GM23338 (cell line): ENCODE results near the gene SMCR8. TPM values are rescaled to one million over a fixed set of nuclear protein-coding genes. Genes with fewer than 3 reads are reported as not detected.

Source experiments
- ATAC-seq: fragments of 200-7000 bp; cut with Tn5 transposase; 3 replicates; pipeline ENCODE4 v1.9.1; 2020
- DNase-seq: peaks from one replicate; pipeline ENCODE4 v3.0.0-alpha.2; 2015; ENCODE audit warnings: low spot score
- H2AFZ ChIP-seq: fragments of 200-600 bp; sonication (generic); 2 replicates; pipeline ENCODE4 v1.8.0; 2016; ENCODE audit warnings: antibody characterized with exemption, mild to moderate bottlenecking, moderate library complexity
- H3F3A ChIP-seq: fragments of 200-600 bp; sonication (generic); replicated peaks from 2 replicates; pipeline ENCODE4 v1.8.0; 2017; ENCODE audit warnings: antibody characterized with exemption, mixed run types, low read depth
- H3K27ac ChIP-seq: fragments of 200-600 bp; sonication (generic); 2 replicates; pipeline ENCODE4 v1.6.1; 2016; ENCODE audit warnings: low read depth
- H3K27me3 ChIP-seq: fragments of 200-600 bp; sonication (generic); 2 replicates; pipeline ENCODE4 v1.8.0; 2016; ENCODE audit warnings: mild to moderate bottlenecking, mixed run types, moderate library complexity; ENCODE audit not compliant: insufficient read depth
- H3K36me3 ChIP-seq: fragments of 200-600 bp; sonication (generic); 2 replicates; pipeline ENCODE4 v1.8.0; 2016; ENCODE audit warnings: mild to moderate bottlenecking; ENCODE audit not compliant: insufficient read depth
- H3K4me1 ChIP-seq: fragments of 200-600 bp; sonication (generic); 2 replicates; pipeline ENCODE4 v1.8.0; 2016; ENCODE audit warnings: mild to moderate bottlenecking, moderate library complexity; ENCODE audit not compliant: insufficient read depth
- H3K4me2 ChIP-seq: fragments of 200-600 bp; sonication (generic); 2 replicates; pipeline ENCODE4 v1.7.1; 2017; ENCODE audit warnings: mixed run types
- H3K4me3 ChIP-seq: fragments of 200-600 bp; sonication (generic); 2 replicates; pipeline ENCODE4 v1.6.1; 2016; ENCODE audit warnings: mixed run types
- H3K79me2 ChIP-seq: fragments of 200-600 bp; sonication (generic); replicated peaks from 2 replicates; pipeline ENCODE4 v1.8.0; 2017; ENCODE audit warnings: mild to moderate bottlenecking; ENCODE audit not compliant: insufficient read depth
- H3K9me2 ChIP-seq: fragments of 200-600 bp; sonication (generic); 2 replicates; pipeline ENCODE4 v1.8.0; 2017; ENCODE audit not compliant: insufficient read depth
- H4K20me1 ChIP-seq: fragments of 200-600 bp; sonication (generic); replicated peaks from 2 replicates; pipeline ENCODE4 v1.8.0; 2017; ENCODE audit warnings: mild to moderate bottlenecking; ENCODE audit not compliant: insufficient read depth
- H3K27ac Mint-ChIP-seq: 2 replicates; pipeline ENCODE4 v1.8.0; 2020; ENCODE audit warnings: inconsistent platforms, mild to moderate bottlenecking, moderate library complexity, mixed read lengths
- H3K27me3 Mint-ChIP-seq: 3 replicates; pipeline ENCODE4 v1.8.0; 2022; ENCODE audit warnings: low read depth, mild to moderate bottlenecking, moderate library complexity, mixed read lengths, inconsistent platforms; ENCODE audit not compliant: insufficient read depth, poor library complexity
- H3K36me3 Mint-ChIP-seq: 3 replicates; pipeline ENCODE4 v1.8.0; 2021; ENCODE audit warnings: low read depth, mild to moderate bottlenecking, inconsistent platforms, moderate library complexity, mixed read lengths
- H3K4me1 Mint-ChIP-seq: 3 replicates; pipeline ENCODE4 v1.8.0; 2020; ENCODE audit warnings: mild to moderate bottlenecking, inconsistent platforms, mixed read lengths
- H3K4me3 Mint-ChIP-seq: 3 replicates; pipeline ENCODE4 v1.8.0; 2021; ENCODE audit warnings: moderate library complexity, mild to moderate bottlenecking, inconsistent platforms, mixed read lengths
- H3K9me3 Mint-ChIP-seq: 3 replicates; pipeline ENCODE4 v1.8.0; 2020; ENCODE audit warnings: moderate library complexity, mild to moderate bottlenecking, inconsistent platforms, mixed read lengths
- CREB1 ChIP-seq: fragments of 250-450 bp; sonication (Bioruptor Pico); IDR thresholded peaks from 2 replicates; pipeline ENCODE4 v1.5.0; 2020; ENCODE audit warnings: low read depth, mild to moderate bottlenecking, moderate library complexity
- EZH2 ChIP-seq: fragments of 200-600 bp; sonication (generic); IDR thresholded peaks from one replicate; pipeline ENCODE4 v1.8.0; 2017; ENCODE audit warnings: antibody characterized with exemption, mild to moderate bottlenecking, low read depth; ENCODE audit not compliant: unreplicated experiment
- EZH2phosphoT487 ChIP-seq: fragments of 200-600 bp; sonication (generic); IDR thresholded peaks from one replicate; pipeline ENCODE4 v1.8.1; 2018; ENCODE audit warnings: antibody characterized with exemption; ENCODE audit not compliant: unreplicated experiment
- JUNB ChIP-seq: IDR thresholded peaks from one replicate; pipeline ENCODE4 v1.6.1; 2016; ENCODE audit warnings: antibody characterized with exemption; ENCODE audit not compliant: unreplicated experiment
- POLR2AphosphoS5 ChIP-seq: IDR thresholded peaks from 2 replicates; pipeline ENCODE4 v1.6.1; 2016; ENCODE audit warnings: antibody characterized with exemption, low read depth
- STAT1 ChIP-seq: IDR thresholded peaks from one replicate; pipeline ENCODE4 v1.6.1; 2016; ENCODE audit warnings: antibody characterized with exemption; ENCODE audit not compliant: unreplicated experiment
- ZNF114 ChIP-seq: fragments of 250-450 bp; sonication (Bioruptor Pico); IDR thresholded peaks from 2 replicates; pipeline ENCODE4 v1.5.0; 2020; ENCODE audit warnings: mild to moderate bottlenecking, moderate library complexity
- ZNF331 ChIP-seq: fragments of 250-450 bp; sonication (Bioruptor Pico); IDR thresholded peaks from 2 replicates; pipeline ENCODE4 v1.5.0; 2020; ENCODE audit warnings: low read depth, mild to moderate bottlenecking, moderate library complexity
- ZNF462 ChIP-seq: fragments of 250-450 bp; sonication (Bioruptor Pico); IDR thresholded peaks from 2 replicates; pipeline ENCODE4 v1.5.0; 2020; ENCODE audit warnings: mild to moderate bottlenecking, moderate library complexity
- polyA plus RNA-seq: library from polyadenylated mRNA; unstranded; fragments of >200 nt; fragmentation: Nextera tagmentation; extraction: Ambion mirVana; gene quantifications from 2 replicates; pipeline ENCODE4 v1.2.1, GENCODE V29; 2016
- total RNA-seq: library from RNA; depleted of rRNA; stranded (reverse); fragments of >200 nt; shearing (Covaris generic); gene quantifications from 2 replicates; pipeline ENCODE4 v1.2.3, GENCODE V29; 2014
- TF ChIP-seq, protein P1 (sequence below): IDR thresholded peaks from one replicate; pipeline ENCODE4 v1.6.1; 2018; ENCODE audit warnings: antibody characterized with exemption; ENCODE audit not compliant: unreplicated experiment

Gene SMCR8
- total and polyA plus RNA-seq, 2 experiments from 2014 or later: 1.5 to 20.1 TPM

GRCh38 chr17:18368946-18369345 lies 53.9 kb downstream of the SMCR8 start (continued):
- no peak for TF ChIP-seq ZNF462 (CRISPR knock-in tag)
- no peak for TF ChIP-seq EZH2
- no peak for TF ChIP-seq EZH2phosphoT487

DNA sequence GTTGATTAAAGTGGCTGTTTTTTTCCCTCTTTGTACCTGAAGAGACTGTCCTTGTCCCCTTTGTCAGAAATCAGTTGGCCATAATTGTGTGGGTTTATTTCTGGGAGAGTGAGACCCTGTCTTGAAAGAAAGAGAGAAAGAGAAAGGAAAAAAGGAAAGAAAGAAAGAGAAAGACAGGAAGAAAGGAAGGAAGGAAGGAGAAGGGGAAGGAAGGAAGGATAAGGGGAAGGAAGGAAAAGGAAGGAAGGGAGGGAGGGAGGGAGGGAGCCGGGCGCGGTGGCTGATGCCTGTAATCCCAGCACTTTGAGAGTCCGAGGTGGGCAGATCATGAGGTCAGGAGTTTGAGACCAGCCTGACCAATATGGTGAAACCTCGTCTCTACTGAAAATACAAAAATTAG lies 55.7 kb downstream of the SMCR8 start:
- Histone ChIP-seq H3K27ac (no peak overlapping the region), H3K27me3 (no peaks in the 10 kb centered on the region), H2AFZ (no peak overlapping the region), H3K4me3 (no peak overlapping the region), H3F3A (no peaks in the 10 kb centered on the region), H3K79me2 (no peaks in the 10 kb centered on the region), H3K4me2 (no peak overlapping the region), H3K4me1 (no peaks in the 10 kb centered on the region), H3K36me3 (no peaks in the 10 kb centered on the region), H4K20me1 (no peaks in the 10 kb centered on the region), H3K9me2 (no peaks in the 10 kb centered on the region)
- Mint-ChIP-seq H3K27ac (no peak overlapping the region), H3K9me3 (peaks cover 6% of the 10 kb centered on the region), H3K27me3 (no peaks in the 10 kb centered on the region), H3K4me3 (no peak overlapping the region), H3K4me1 (no peaks in the 10 kb centered on the region), H3K36me3 (no peaks in the 10 kb centered on the region)
- DNase-seq (no peak), ATAC-seq (no peak)
- TF ChIP-seq STAT1: no peak
- TF ChIP-seq ZNF114: no peak
- TF ChIP-seq EZH2: no peak

DNA sequence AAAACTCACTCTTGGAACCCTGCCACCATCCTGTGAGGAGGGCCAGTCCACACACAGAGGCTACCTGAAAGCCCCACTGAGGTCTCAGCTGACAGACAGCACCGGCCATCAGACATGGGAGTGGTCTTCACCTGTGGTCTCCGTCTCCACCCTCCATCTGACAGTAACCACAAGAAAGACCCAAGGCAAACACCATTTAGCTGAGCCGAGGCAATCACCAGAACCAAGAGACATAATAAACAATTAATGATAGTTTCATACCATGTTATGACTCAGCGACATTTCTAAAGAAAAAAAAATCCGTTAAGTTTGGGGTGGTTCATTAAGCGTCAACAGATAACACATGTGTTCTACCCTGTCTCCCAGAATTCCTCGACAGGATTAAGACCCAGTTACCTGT lies 56.4 kb downstream of the SMCR8 start:
- no peak for DNase-seq
- Mint-ChIP-seq H3K27me3 (peaks cover 3% of the 10 kb centered on the region), H3K27ac (no peak overlapping the region), H3K9me3 (peaks cover 8% of the 10 kb centered on the region), H3K4me1 (no peaks in the 10 kb centered on the region), H3K4me3 (no peak overlapping the region), H3K36me3 (no peaks in the 10 kb centered on the region)
- Histone ChIP-seq H2AFZ (no peak overlapping the region), H3K4me2 (no peak overlapping the region), H3K79me2 (no peaks in the 10 kb centered on the region), H3K4me3 (no peak overlapping the region), H3K4me1 (no peaks in the 10 kb centered on the region), H3F3A (no peaks in the 10 kb centered on the region), H3K36me3 (no peaks in the 10 kb centered on the region), H3K27me3 (no peaks in the 10 kb centered on the region), H4K20me1 (no peaks in the 10 kb centered on the region), H3K9me2 (no peaks in the 10 kb centered on the region), H3K27ac (no peak overlapping the region)
- ATAC-seq: no peak
- TF ChIP-seq STAT1: no peak
- TF ChIP-seq CREB1 (CRISPR knock-in tag): no peak
- TF ChIP-seq EZH2phosphoT487: no peak
- no peak for TF ChIP-seq EZH2
- no peak for TF ChIP-seq ZNF331
- TF ChIP-seq POLR2AphosphoS5: no peak
- no peak for TF ChIP-seq JUNB
- TF ChIP-seq ZNF114: no peak
- TF ChIP-seq, protein P1, sequence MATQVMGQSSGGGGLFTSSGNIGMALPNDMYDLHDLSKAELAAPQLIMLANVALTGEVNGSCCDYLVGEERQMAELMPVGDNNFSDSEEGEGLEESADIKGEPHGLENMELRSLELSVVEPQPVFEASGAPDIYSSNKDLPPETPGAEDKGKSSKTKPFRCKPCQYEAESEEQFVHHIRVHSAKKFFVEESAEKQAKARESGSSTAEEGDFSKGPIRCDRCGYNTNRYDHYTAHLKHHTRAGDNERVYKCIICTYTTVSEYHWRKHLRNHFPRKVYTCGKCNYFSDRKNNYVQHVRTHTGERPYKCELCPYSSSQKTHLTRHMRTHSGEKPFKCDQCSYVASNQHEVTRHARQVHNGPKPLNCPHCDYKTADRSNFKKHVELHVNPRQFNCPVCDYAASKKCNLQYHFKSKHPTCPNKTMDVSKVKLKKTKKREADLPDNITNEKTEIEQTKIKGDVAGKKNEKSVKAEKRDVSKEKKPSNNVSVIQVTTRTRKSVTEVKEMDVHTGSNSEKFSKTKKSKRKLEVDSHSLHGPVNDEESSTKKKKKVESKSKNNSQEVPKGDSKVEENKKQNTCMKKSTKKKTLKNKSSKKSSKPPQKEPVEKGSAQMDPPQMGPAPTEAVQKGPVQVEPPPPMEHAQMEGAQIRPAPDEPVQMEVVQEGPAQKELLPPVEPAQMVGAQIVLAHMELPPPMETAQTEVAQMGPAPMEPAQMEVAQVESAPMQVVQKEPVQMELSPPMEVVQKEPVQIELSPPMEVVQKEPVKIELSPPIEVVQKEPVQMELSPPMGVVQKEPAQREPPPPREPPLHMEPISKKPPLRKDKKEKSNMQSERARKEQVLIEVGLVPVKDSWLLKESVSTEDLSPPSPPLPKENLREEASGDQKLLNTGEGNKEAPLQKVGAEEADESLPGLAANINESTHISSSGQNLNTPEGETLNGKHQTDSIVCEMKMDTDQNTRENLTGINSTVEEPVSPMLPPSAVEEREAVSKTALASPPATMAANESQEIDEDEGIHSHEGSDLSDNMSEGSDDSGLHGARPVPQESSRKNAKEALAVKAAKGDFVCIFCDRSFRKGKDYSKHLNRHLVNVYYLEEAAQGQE: no peak
